DOHH2 (cell line): ENCODE measurements around the gene SHISA7.
"Not testable (repeated sequence)": the region's sequence is repeated elsewhere in the genome, so short reads cannot be mapped to it uniquely, and the experiment has no call there.

Source experiments
- H3F3A ChIP-seq: fragments of 200-600 bp; sonication (generic), shearing (Covaris generic); 2 replicates; pipeline ENCODE4 v1.6.0; 2016; ENCODE audit warnings: antibody characterized with exemption, mild to moderate bottlenecking; ENCODE audit not compliant: control insufficient read depth, insufficient read depth
- H3K27ac ChIP-seq: fragments of 200-600 bp; sonication (generic); 2 replicates; pipeline ENCODE4 v1.5.1; 2014; ENCODE audit warnings: low read depth, mild to moderate bottlenecking, low read length, moderate library complexity
- H3K27me3 ChIP-seq: fragments of 200-600 bp; sonication (generic); 2 replicates; pipeline ENCODE4 v1.6.1; 2014; ENCODE audit warnings: mild to moderate bottlenecking, low read length, mixed read lengths; ENCODE audit not compliant: control insufficient read depth
- H3K36me3 ChIP-seq: fragments of 200-600 bp; sonication (generic); 2 replicates; pipeline ENCODE4 v1.6.1; 2014; ENCODE audit warnings: mild to moderate bottlenecking, low read length, moderate library complexity, mixed read lengths; ENCODE audit not compliant: control insufficient read depth
- H3K4me1 ChIP-seq: fragments of 200-600 bp; sonication (generic); 2 replicates; pipeline ENCODE4 v1.6.1; 2014; ENCODE audit warnings: mild to moderate bottlenecking, low read length, mixed read lengths; ENCODE audit not compliant: control insufficient read depth
- H3K4me2 ChIP-seq: fragments of 200-600 bp; sonication (generic); 2 replicates; pipeline ENCODE4 v1.6.0; 2014; ENCODE audit warnings: mild to moderate bottlenecking, low read length, moderate library complexity
- H3K4me3 ChIP-seq: fragments of 200-600 bp; sonication (generic); 2 replicates; pipeline ENCODE4 v1.5.1; 2014; ENCODE audit warnings: mild to moderate bottlenecking, low read length, mixed read lengths
- H3K79me2 ChIP-seq: fragments of 200-600 bp; sonication (generic); 2 replicates; pipeline ENCODE4 v1.6.1; 2014; ENCODE audit warnings: mild to moderate bottlenecking, low read length, mixed read lengths; ENCODE audit not compliant: control insufficient read depth
- H3K9me2 ChIP-seq: fragments of 200-600 bp; sonication (generic); replicated peaks from 2 replicates; pipeline ENCODE4 v1.6.1; 2014; ENCODE audit warnings: mild to moderate bottlenecking, low read length, mixed read lengths; ENCODE audit not compliant: control insufficient read depth
- H3K9me3 ChIP-seq: fragments of 200-600 bp; sonication (generic); 2 replicates; pipeline ENCODE4 v1.6.1; 2014; ENCODE audit warnings: antibody characterized with exemption, low read length, mixed read lengths; ENCODE audit not compliant: control insufficient read depth, insufficient read depth
- H4K20me1 ChIP-seq: fragments of 200-600 bp; sonication (generic); 2 replicates; pipeline ENCODE4 v1.6.0; 2014; ENCODE audit warnings: low read depth, mild to moderate bottlenecking, antibody characterized with exemption, low read length, moderate library complexity; ENCODE audit not compliant: control insufficient read depth, insufficient read depth
- CTCF ChIP-seq: fragments of 200-600 bp; sonication (generic); IDR thresholded peaks from one replicate; pipeline ENCODE4 v1.5.1; 2014; ENCODE audit warnings: antibody characterized with exemption, mild to moderate bottlenecking, low read depth, low read length; ENCODE audit not compliant: poor library complexity, severe bottlenecking
- EZH2phosphoT487 ChIP-seq: fragments of 200-600 bp; sonication (generic); IDR thresholded peaks from 2 replicates; pipeline ENCODE4 v1.6.1; 2017; ENCODE audit warnings: borderline replicate concordance, mild to moderate bottlenecking, antibody characterized with exemption, low read length, moderate library complexity, mixed read lengths

SHISA7 gene

GRCh38 chr19:55418185-55418584, 24.9 kb downstream of the SHISA7 start:
- Histone ChIP-seq H3K79me2 (no peaks in the 10 kb centered on the region), H3K36me3 (no peaks in the 10 kb centered on the region), H3F3A (no peaks in the 10 kb centered on the region), H3K9me3 (0 out of 2 replicates have a peak, but pooled peaks cover 6% of the 10 kb centered on the region), H3K27ac (no peak overlapping the region), H3K4me1 (peaks cover 5% of the 10 kb centered on the region), H4K20me1 (no peaks in the 10 kb centered on the region), H3K9me2 (no peaks in the 10 kb centered on the region), H3K4me2 (no peak overlapping the region), H3K4me3 (no peak overlapping the region), H3K27me3 (peaks cover 3% of the 10 kb centered on the region; the same call in 1 of the 2 replicates)
- no peak for TF ChIP-seq EZH2phosphoT487
- peak; percentile 87 for TF ChIP-seq CTCF

- H3K9me2 ChIP-seq, result no peaks in the 10 kb centered on the region
- no peak overlapping the region for H3K4me2 ChIP-seq
- no peak overlapping the region for H3K27ac ChIP-seq
- TF ChIP-seq CTCF (no peak), EZH2phosphoT487 (no peak)
- H4K20me1 ChIP-seq, result peaks cover 18% of the 10 kb centered on the region
- no peaks in the 10 kb centered on the region for H3K27me3 ChIP-seq
- H3K36me3 ChIP-seq, result peaks cover 29% of the 10 kb centered on the region
- no peak overlapping the region for H3K4me3 ChIP-seq
- H3F3A ChIP-seq, result peaks cover 15% of the 10 kb centered on the region
- H3K4me1 ChIP-seq, result peaks cover 25% of the 10 kb centered on the region
- peaks cover 24% of the 10 kb centered on the region for H3K79me2 ChIP-seq
- H3K9me3 ChIP-seq, result peaks cover 6% of the 10 kb centered on the region
These were observed 32.9 kb downstream of the SHISA7 start for GRCh38 chr19:55410168-55410567.

- not testable (repeated sequence) for H3K4me2 ChIP-seq
These were observed 33.9 kb downstream of the SHISA7 start for GRCh38 chr19:55409179-55409578.

GRCh38 chr19:55408533-55408872, 34.6 kb downstream of the SHISA7 start:
- peaks cover 24% of the 10 kb centered on the region for H4K20me1 ChIP-seq
- H3K27me3 ChIP-seq, result no peaks in the 10 kb centered on the region
- peaks cover 25% of the 10 kb centered on the region for H3K4me1 ChIP-seq
- TF ChIP-seq CTCF (no peak), EZH2phosphoT487 (no peak)
- H3K9me3 ChIP-seq, result peaks cover 6% of the 10 kb centered on the region
- no peaks in the 10 kb centered on the region for H3K9me2 ChIP-seq
- H3K4me2 ChIP-seq, result peak overlapping the region; percentile 96
- peaks cover 43% of the 10 kb centered on the region for H3K36me3 ChIP-seq
- peak overlapping the region; percentile 79 for H3K4me3 ChIP-seq
- peak overlapping the region; percentile 97 for H3K27ac ChIP-seq
- peaks cover 22% of the 10 kb centered on the region for H3F3A ChIP-seq
- peaks cover 34% of the 10 kb centered on the region for H3K79me2 ChIP-seq

More at GRCh38 chr19:55409179-55409578, 33.9 kb downstream of the SHISA7 start:
- peaks cover 25% of the 10 kb centered on the region for H3K4me1 ChIP-seq
- H3K27me3 ChIP-seq, H3K27ac ChIP-seq, H3K9me3 ChIP-seq, H3K4me3 ChIP-seq, H3K9me2 ChIP-seq: not testable (repeated sequence)
- H3K36me3 ChIP-seq, result peaks cover 38% of the 10 kb centered on the region
- peaks cover 19% of the 10 kb centered on the region for H4K20me1 ChIP-seq
- peaks cover 18% of the 10 kb centered on the region for H3F3A ChIP-seq
- peaks cover 30% of the 10 kb centered on the region for H3K79me2 ChIP-seq
